HEK293 (cell line): ENCODE results near the gene GAS5.

Experiments
- HOXC10 ChIP-seq: sonication (generic); formaldehyde crosslinking; IDR thresholded peaks from 2 replicates; pipeline ENCODE4 v1.8.1; 2023; ENCODE audit warnings: mild to moderate bottlenecking, missing genetic modification reagents
- KLF9 ChIP-seq: fragments of 450-650 bp; formaldehyde crosslinking; IDR thresholded peaks from 2 replicates; pipeline ENCODE4 v1.5.1; 2016; ENCODE audit warnings: missing biosample characterization, missing genetic modification characterization, low read depth
- REST ChIP-seq: fragments of 450-650 bp; formaldehyde crosslinking; IDR thresholded peaks from 2 replicates; pipeline ENCODE4 v1.5.1; 2016; ENCODE audit warnings: missing biosample characterization, missing genetic modification characterization
- SALL2 ChIP-seq: fragments of 450-650 bp; formaldehyde crosslinking; IDR thresholded peaks from 2 replicates; pipeline ENCODE4 v1.5.0; 2017; ENCODE audit warnings: missing biosample characterization, mild to moderate bottlenecking, missing genetic modification characterization, borderline replicate concordance
- SP3 ChIP-seq: fragments of 450-650 bp; formaldehyde crosslinking; IDR thresholded peaks from 2 replicates; pipeline ENCODE4 v1.5.1; 2016; ENCODE audit warnings: missing biosample characterization, missing genetic modification characterization
- SP7 ChIP-seq: fragments of 450-650 bp; formaldehyde crosslinking; IDR thresholded peaks from 2 replicates; pipeline ENCODE4 v1.5.1; 2016; ENCODE audit warnings: missing biosample characterization, missing genetic modification characterization
- TCF7L2 ChIP-seq: IDR thresholded peaks from 2 replicates; pipeline ENCODE4 v1.6.1; 2011; ENCODE audit warnings: low read depth, mild to moderate bottlenecking, inconsistent platforms, low read length, moderate library complexity, borderline replicate concordance
- ZBTB21 ChIP-seq: fragments of 450-650 bp; formaldehyde crosslinking; IDR thresholded peaks from 2 replicates; pipeline ENCODE4 v1.5.1; 2017; ENCODE audit warnings: missing biosample characterization, missing genetic modification characterization
- ZBTB7A ChIP-seq: fragments of 450-650 bp; formaldehyde crosslinking; IDR thresholded peaks from 2 replicates; pipeline ENCODE4 v1.5.1; 2016; ENCODE audit warnings: low read depth, missing biosample characterization, missing genetic modification characterization
- ZFP3 ChIP-seq: fragments of 450-650 bp; formaldehyde crosslinking; IDR thresholded peaks from 2 replicates; pipeline ENCODE4 v1.5.1; 2016; ENCODE audit warnings: low read depth, missing biosample characterization, missing genetic modification characterization
- ZFP69B ChIP-seq: fragments of 450-650 bp; formaldehyde crosslinking; IDR thresholded peaks from 2 replicates; pipeline ENCODE4 v1.5.1; 2016; ENCODE audit warnings: missing biosample characterization, missing genetic modification characterization
- ZNF2 ChIP-seq: fragments of 450-650 bp; formaldehyde crosslinking; IDR thresholded peaks from 2 replicates; pipeline ENCODE4 v1.5.1; 2016; ENCODE audit warnings: missing biosample characterization, missing genetic modification characterization
- ZNF24 ChIP-seq: fragments of 450-650 bp; formaldehyde crosslinking; IDR thresholded peaks from 2 replicates; pipeline ENCODE4 v1.5.1; 2016; ENCODE audit warnings: missing biosample characterization, missing genetic modification characterization
- ZNF354C ChIP-seq: fragments of 450-650 bp; formaldehyde crosslinking; IDR thresholded peaks from 2 replicates; pipeline ENCODE4 v1.5.1; 2016; ENCODE audit warnings: missing biosample characterization, missing genetic modification characterization, low read depth, borderline replicate concordance
- ZNF423 ChIP-seq: fragments of 450-650 bp; formaldehyde crosslinking; IDR thresholded peaks from 2 replicates; pipeline ENCODE4 v1.5.1; 2016; ENCODE audit warnings: missing biosample characterization, missing genetic modification characterization
- ZNF521 ChIP-seq: fragments of 450-650 bp; formaldehyde crosslinking; IDR thresholded peaks from 2 replicates; pipeline ENCODE4 v1.5.1; 2017; ENCODE audit warnings: missing biosample characterization, mild to moderate bottlenecking, missing genetic modification characterization
- ZNF585B ChIP-seq: fragments of 450-650 bp; formaldehyde crosslinking; IDR thresholded peaks from 2 replicates; pipeline ENCODE4 v1.5.1; 2016; ENCODE audit warnings: missing biosample characterization, missing genetic modification characterization
- ZNF639 ChIP-seq: fragments of 450-650 bp; formaldehyde crosslinking; IDR thresholded peaks from 2 replicates; pipeline ENCODE4 v1.5.1; 2016; ENCODE audit warnings: missing biosample characterization, missing genetic modification characterization
- ZNF777 ChIP-seq: fragments of 450-650 bp; formaldehyde crosslinking; IDR thresholded peaks from 2 replicates; pipeline ENCODE4 v1.5.1; 2017; ENCODE audit warnings: missing biosample characterization, missing genetic modification characterization, borderline replicate concordance
- ZNF792 ChIP-seq: fragments of 450-650 bp; formaldehyde crosslinking; IDR thresholded peaks from 2 replicates; pipeline ENCODE4 v1.5.1; 2016; ENCODE audit warnings: missing biosample characterization, missing genetic modification characterization
- ZNF830 ChIP-seq: fragments of 450-650 bp; IDR thresholded peaks from 2 replicates; pipeline ENCODE4 v1.5.0; 2018; ENCODE audit warnings: missing biosample characterization, missing genetic modification characterization, low read depth, mild to moderate bottlenecking, moderate library complexity
- TF ChIP-seq, protein P1 (sequence below): fragments of 450-650 bp; formaldehyde crosslinking; IDR thresholded peaks from 2 replicates; pipeline ENCODE4 v1.5.1; 2016; ENCODE audit warnings: missing biosample characterization, missing genetic modification characterization
- TF ChIP-seq, protein P2 (sequence below): fragments of 450-650 bp; formaldehyde crosslinking; IDR thresholded peaks from 2 replicates; pipeline ENCODE4 v1.5.1; 2016; ENCODE audit warnings: missing biosample characterization, missing genetic modification characterization
- TF ChIP-seq, protein P3 (sequence below): fragments of 450-650 bp; formaldehyde crosslinking; IDR thresholded peaks from 2 replicates; pipeline ENCODE4 v1.5.1; 2016; ENCODE audit warnings: missing biosample characterization, missing genetic modification characterization, low read depth
- TF ChIP-seq, protein P4 (sequence below): fragments of 450-650 bp; formaldehyde crosslinking; IDR thresholded peaks from 2 replicates; pipeline ENCODE4 v1.5.1; 2016; ENCODE audit warnings: missing biosample characterization, missing genetic modification characterization
- TF ChIP-seq, protein P5 (sequence below): fragments of 450-650 bp; formaldehyde crosslinking; IDR thresholded peaks from 2 replicates; pipeline ENCODE4 v1.5.1; 2017; ENCODE audit warnings: missing biosample characterization, missing genetic modification characterization

GAS5 gene

GRCh38 chr1:173824315-173825081 lies 43.3 kb downstream of the GAS5 start, which contains the start of the genes CENPL and DARS2 (continued):
- TF ChIP-seq KLF9 (tag by site-specific recombination) (no peak), ZFP69B (tag by site-specific recombination) (no peak; the same call in 1 of the 2 replicates), ZNF792 (tag by site-specific recombination) (no peak), ZNF354C (tag by site-specific recombination) (no peak), SP3 (tag by site-specific recombination) (peak; percentile 89), ZNF777 (no peak), ZNF639 (tag by site-specific recombination) (0 out of 2 replicates have a peak, but pooled peaks have one; percentile 20), ZNF521 (no peak), ZBTB21 (tag by site-specific recombination) (no peak), ZNF830 (no peak), REST (no peak), SP7 (tag by site-specific recombination) (peak; percentile 60), ZFP3 (no peak), TCF7L2 (no peak), ZNF2 (tag by site-specific recombination) (peak; percentile 54; the same call in 1 of the 2 replicates), ZNF423 (tag by site-specific recombination) (no peak), ZBTB7A (no peak), SALL2 (tag by site-specific recombination) (no peak), ZNF24 (tag by site-specific recombination) (peak; percentile 90), HOXC10 (CRISPR knock-in tag) (0 out of 2 replicates have a peak, but pooled peaks have one; percentile 53), ZNF585B (tag by site-specific recombination) (no peak)
- TF ChIP-seq, protein P1, sequence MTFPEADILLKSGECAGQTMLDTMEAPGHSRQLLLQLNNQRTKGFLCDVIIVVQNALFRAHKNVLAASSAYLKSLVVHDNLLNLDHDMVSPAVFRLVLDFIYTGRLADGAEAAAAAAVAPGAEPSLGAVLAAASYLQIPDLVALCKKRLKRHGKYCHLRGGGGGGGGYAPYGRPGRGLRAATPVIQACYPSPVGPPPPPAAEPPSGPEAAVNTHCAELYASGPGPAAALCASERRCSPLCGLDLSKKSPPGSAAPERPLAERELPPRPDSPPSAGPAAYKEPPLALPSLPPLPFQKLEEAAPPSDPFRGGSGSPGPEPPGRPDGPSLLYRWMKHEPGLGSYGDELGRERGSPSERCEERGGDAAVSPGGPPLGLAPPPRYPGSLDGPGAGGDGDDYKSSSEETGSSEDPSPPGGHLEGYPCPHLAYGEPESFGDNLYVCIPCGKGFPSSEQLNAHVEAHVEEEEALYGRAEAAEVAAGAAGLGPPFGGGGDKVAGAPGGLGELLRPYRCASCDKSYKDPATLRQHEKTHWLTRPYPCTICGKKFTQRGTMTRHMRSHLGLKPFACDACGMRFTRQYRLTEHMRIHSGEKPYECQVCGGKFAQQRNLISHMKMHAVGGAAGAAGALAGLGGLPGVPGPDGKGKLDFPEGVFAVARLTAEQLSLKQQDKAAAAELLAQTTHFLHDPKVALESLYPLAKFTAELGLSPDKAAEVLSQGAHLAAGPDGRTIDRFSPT (tag by site-specific recombination) = no peak
- TF ChIP-seq, protein P2, sequence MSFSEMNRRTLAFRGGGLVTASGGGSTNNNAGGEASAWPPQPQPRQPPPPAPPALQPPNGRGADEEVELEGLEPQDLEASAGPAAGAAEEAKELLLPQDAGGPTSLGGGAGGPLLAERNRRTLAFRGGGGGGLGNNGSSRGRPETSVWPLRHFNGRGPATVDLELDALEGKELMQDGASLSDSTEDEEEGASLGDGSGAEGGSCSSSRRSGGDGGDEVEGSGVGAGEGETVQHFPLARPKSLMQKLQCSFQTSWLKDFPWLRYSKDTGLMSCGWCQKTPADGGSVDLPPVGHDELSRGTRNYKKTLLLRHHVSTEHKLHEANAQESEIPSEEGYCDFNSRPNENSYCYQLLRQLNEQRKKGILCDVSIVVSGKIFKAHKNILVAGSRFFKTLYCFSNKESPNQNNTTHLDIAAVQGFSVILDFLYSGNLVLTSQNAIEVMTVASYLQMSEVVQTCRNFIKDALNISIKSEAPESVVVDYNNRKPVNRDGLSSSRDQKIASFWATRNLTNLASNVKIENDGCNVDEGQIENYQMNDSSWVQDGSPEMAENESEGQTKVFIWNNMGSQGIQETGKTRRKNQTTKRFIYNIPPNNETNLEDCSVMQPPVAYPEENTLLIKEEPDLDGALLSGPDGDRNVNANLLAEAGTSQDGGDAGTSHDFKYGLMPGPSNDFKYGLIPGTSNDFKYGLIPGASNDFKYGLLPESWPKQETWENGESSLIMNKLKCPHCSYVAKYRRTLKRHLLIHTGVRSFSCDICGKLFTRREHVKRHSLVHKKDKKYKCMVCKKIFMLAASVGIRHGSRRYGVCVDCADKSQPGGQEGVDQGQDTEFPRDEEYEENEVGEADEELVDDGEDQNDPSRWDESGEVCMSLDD = no peak
- TF ChIP-seq, protein P3, sequence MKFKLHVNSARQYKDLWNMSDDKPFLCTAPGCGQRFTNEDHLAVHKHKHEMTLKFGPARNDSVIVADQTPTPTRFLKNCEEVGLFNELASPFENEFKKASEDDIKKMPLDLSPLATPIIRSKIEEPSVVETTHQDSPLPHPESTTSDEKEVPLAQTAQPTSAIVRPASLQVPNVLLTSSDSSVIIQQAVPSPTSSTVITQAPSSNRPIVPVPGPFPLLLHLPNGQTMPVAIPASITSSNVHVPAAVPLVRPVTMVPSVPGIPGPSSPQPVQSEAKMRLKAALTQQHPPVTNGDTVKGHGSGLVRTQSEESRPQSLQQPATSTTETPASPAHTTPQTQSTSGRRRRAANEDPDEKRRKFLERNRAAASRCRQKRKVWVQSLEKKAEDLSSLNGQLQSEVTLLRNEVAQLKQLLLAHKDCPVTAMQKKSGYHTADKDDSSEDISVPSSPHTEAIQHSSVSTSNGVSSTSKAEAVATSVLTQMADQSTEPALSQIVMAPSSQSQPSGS (tag by site-specific recombination) = no peak
- TF ChIP-seq, protein P4, sequence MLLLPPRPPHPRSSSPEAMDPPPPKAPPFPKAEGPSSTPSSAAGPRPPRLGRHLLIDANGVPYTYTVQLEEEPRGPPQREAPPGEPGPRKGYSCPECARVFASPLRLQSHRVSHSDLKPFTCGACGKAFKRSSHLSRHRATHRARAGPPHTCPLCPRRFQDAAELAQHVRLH (tag by site-specific recombination) = peak; percentile 97
- TF ChIP-seq, protein P5, sequence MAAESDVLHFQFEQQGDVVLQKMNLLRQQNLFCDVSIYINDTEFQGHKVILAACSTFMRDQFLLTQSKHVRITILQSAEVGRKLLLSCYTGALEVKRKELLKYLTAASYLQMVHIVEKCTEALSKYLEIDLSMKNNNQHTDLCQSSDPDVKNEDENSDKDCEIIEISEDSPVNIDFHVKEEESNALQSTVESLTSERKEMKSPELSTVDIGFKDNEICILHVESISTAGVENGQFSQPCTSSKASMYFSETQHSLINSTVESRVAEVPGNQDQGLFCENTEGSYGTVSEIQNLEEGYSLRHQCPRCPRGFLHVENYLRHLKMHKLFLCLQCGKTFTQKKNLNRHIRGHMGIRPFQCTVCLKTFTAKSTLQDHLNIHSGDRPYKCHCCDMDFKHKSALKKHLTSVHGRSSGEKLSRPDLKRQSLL = no peak
